GM19468 (cell line): ENCODE results near the gene ANXA4.

ENCODE experiments used
- ATAC-seq: cut with Tn5 transposase; IDR thresholded peaks from one replicate; pipeline ENCODE4 v1.9.1; 2021; ENCODE audit warnings: mild to moderate bottlenecking, moderate library complexity, moderate number of reproducible peaks; ENCODE audit not compliant: unreplicated experiment; ENCODE audit errors: extremely low read depth

ANXA4 gene

DNA sequence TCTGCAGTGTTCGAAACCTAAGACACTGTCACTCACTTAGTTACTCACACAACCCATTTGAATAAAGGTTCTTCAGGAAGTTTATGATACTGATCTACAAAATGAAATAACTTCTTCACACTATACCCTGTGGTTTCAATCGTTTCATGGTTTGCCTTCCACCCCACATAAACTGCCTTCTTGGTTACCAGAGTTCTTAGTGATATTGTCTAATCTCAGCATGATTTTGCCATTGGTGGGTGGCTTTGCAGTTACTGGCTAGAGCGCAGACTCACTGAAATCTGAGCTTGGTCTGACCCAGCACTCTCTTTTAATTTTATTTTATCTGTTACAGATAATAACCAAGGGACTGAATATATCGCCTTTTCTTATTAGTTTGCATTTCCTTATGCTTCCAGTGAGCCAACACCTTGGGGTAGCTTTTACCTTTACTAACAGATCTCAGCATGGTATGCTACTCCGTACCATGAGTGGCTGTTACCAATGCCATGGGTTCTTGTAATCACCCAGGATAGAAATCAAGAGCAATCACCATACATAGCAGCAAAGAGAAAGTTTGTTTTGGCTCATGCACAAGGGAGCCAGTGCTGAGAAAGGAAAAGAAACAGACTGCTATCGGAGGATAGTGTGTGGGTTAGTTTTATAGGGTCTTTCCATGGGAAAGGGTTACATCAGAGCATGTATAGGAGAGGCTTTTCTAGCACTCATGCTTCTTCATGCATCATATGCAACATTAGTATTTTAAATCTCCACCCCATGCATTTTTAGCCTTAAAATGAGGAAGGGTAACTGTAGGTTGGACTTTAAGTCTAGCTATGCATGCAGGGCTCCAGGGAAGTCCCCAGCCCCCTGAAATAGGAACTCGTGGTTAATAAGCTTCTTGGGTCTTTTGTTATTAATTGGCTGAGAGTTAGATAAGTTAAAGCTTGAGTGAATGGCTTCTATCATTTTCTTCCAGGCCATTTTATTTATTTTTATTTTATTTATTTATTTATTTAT is 33.3 kb downstream of the ANXA4 start:
- peak; percentile 14 for ATAC-seq

- ATAC-seq: no peak
These were observed 35.2 kb downstream of the ANXA4 start for GRCh38 chr2:69776886-69777785.

GRCh38 chr2:69777786-69778105 is 35.8 kb downstream of the ANXA4 start:
- ATAC-seq: no peak

DNA sequence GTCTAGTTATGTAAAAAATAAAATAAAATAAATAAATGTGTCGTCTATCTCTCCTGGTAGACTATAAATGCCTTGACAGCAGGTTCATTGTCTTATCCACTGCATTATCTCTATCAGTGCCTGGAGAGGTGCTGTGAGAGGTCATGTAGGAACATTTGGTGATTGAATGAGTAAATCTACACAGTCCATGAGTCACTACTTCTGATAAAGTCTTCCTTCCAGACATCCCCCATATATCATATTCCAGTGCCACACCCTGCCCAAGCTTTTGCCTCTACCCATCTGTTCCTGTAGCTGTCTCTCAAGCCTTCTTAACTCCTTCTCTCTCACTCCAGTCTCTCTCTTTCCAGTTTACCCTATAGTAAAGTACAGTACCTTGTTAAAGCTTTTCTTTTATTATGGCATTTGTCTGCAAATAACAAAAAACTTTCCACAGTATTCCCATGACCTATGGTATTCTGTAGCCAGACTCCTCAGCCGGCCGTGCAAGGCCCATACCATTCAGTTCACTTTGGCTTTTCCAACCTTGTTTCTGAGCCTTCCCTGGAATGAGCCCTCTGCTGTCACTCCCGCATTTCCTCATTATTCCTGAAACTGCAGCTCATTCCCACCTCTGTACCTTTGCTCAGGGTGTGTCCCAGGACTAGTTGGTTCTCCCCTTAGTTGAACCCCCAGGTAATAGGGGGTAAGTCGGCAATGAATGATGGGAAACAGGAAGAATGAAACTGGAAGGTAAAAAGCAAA is 37.5 kb downstream of the ANXA4 start:
- no peak for ATAC-seq

GRCh38 chr2:69780921-69781320 is 39.0 kb downstream of the ANXA4 start:
- ATAC-seq: peak; percentile 11

DNA sequence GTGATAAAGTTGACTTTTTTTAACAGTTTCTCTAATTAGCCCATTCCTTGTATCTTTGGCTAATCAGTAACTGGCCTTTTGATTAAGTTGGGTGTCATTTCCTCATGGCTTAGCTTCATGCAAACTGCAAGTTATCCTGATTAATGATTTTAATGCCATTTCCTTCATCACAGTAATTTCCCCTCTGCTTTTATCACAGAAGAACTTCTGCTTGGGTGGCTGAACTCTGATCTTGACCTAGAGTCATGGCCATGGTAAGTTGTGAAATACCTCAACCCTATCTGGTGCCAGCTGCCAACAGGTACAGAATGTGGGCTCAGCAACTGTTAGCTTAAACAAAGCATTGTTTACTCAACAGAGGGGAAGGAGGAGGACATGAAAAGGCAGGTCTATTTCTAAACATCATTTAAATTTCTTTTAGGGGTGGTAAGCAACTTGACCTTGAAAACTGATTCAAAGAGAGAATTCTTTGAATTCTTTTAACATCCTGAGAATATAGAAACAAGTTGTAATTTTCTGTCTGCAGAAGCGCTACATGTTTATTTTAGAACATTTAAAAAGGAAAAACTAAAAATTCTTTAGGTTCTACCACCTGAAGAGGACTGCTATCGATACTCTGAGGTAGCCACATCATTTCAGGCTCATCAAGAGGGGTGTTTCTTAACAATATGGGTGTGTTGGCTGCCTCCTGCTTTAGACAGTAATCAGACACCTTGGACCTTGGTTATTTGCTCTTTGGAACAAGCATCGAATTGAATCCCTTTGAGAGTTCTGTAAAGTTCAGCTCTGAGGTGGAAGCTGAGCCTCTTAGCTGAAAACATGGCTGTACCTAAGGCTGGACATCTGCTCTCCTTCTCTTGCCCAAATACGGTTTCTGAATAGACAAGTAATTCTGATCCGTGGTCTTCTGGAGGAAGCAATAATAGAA is 39.7 kb downstream of the ANXA4 start:
- ATAC-seq: peak; percentile 59

DNA sequence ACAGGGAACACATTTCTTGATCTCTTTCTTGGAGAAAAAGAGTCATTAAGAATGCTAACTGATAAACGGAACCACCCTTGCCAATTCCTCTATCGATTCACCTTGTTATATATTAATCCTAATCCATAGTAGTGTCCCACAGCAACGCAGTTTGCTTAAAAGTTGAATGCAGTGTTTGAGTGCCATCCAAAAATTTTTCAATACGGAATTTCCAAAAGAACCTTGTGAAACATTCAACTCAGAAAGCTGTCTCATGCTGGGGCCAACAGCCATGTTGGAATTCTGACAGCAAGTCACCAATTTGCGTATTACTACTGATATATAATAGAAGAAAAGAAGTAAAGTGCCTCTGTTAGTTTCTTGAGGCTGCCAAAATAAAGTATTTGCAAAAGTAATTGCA is 42.3 kb downstream of the ANXA4 start:
- no peak for ATAC-seq

DNA sequence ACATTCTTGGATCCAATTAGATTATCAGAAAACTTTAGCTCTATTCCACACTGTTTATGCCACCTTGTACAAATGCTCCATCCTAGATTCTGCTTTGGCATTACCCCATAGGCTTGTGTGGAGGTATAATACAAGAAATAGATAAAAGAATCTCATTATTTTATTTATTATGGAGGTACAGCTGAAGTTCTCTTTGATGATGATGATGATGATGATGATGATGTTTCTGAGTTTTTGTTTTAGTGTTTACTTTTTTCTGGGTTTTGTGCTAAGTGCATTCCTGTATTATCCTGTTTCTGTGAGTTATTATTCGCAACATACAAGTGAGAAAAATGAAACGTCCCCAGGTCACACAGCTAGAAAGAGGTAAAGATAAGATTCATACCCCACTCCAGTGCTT is 43.4 kb downstream of the ANXA4 start:
- ATAC-seq: no peak

DNA sequence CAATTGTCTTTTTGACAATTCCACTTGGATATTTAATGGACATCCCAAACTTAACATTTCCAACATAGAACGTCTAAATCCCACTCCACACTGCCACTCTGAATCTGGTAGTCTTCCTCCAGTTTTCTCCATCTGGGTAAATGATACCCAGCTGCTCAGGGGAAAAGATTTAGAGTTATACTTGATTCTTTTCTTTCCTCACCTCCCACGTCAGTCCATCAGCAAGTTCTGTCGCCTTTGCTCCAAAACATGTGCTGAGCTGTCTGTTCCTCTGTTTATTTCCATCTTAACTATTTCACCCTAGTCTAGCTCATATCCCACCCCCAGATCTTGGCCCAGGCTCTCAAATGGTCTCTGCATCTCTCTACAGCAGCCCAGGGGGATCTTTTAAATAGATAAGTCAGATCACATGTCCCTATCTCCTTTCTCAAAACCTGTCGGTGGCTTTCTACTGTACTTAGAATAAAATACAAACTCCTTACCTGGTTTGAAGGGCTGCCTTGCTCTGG is 44.2 kb downstream of the ANXA4 start:
- ATAC-seq: no peak

DNA sequence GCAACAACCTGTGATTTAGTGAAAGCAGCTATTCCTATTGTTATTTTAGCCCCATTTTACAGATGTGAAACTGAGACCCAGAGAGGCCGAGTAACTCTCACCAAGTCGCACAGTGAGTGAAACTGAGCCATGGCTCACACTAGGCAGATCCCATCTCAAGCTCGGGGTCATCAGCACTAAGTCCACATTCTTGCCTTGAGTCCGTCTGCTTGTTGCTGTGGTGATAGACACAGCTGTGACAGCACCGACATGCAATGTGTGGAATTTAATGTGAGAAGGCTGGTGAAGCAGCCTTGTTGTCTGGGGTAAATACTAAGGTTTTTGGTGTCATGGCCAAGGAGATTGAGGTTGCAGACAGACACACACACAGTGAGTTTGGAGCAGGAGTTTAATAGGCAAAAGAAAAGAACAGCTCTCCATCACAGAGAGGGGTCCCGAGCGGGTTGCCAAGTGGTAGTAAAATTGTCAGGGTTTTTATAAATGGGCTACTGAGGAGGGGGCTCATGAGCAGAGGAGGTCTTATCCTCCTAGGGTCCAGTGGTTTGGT is 47.3 kb downstream of the ANXA4 start:
- ATAC-seq: peak; percentile 22

DNA sequence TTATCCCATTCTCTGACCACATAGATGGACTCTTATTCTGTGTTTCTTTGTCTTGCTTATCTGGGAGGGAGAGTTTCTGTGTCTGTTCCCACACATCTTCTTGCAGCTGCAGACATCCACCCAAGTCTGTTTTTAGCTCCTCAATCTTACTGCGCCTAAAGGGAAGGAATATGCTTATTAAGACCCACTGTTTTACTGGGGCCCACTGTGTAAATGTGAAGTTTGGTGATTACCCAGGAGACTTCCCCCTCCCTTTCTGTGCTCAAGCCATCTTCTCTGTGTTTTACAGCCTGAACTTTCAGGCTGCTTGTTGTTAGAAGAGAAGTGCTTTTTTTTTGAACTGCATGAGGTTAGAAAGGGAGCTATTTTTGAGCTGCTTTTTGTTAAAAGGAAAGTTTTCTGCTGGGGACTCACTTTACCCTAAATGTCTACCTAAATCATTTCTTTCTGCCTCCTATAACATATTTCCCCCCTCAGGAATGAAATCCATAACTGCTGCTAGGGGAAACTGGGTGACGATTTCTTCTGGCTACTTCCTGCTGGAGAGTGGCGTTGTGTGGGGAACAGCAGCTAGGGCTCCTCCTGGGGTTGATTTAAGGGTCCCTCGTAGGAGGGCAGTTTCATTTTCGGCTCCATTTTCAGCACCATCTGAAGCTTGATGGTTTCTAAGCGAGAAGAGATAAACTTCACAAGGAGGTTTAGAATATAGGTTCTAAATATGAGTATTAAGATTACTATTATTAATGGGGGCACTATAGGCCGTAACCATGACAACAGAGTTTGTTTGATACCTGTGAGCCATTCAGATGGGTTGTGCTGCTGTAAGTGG is 48.1 kb downstream of the ANXA4 start:
- ATAC-seq: no peak

DNA sequence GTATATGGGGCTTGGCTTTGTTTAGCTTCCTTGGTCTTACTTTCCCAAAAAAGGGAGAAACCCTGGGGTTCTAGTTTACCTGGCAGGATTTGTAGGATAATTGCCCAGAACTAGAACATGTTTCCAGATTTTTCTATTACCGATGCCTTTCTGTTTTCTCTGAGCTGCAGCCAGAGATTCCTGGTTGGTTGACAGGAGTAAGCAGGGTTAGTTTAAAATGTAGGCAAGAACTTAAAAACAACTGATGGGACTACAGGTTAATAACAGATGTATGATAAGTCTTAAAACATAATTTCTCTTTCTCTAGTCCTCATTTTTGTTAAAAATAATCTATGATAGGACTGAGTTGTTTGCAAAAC is 48.6 kb downstream of the ANXA4 start:
- ATAC-seq: no peak

GRCh38 chr2:69791045-69791444 is 49.1 kb downstream of the ANXA4 start:
- ATAC-seq: no peak

DNA sequence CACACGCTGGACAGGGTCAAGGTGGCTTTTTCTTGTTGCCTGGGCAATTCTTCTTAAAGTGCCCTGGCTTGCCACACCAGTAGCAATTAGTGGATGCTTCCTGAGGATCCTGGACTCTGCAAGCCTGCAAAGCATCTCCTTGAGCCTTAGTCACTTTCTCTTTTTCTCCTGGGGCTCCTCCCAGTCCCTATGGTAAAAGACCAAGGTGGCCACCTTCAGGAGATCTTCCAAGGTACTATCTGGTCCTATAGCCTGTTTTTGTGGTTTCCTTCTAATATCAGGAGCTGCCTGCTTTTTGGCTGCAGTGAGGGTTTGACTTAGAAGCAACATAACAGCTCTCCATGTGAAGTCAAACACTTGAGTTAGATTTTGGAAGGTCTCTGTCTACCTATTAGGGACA is 54.2 kb downstream of the ANXA4 start:
- ATAC-seq: no peak

DNA sequence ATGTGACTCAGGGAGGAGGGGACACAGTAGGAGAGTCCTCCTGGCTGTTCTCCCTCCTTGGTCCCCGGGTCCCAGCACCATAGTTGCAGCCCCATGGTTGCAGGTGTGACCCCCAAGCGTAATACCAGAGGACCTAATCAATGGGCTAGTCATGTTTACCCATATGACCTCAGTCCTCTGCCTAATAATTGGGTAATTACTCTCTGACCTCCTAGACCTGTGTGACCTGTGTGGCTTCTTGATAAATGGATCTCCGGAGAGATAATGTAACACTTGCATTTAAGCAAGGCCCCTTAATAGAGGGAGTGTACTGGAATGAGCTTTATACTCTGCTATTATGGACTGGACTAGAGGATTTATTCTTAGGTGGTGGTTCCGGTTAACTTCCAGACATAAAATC is 55.3 kb downstream of the ANXA4 start:
- ATAC-seq: no peak

DNA sequence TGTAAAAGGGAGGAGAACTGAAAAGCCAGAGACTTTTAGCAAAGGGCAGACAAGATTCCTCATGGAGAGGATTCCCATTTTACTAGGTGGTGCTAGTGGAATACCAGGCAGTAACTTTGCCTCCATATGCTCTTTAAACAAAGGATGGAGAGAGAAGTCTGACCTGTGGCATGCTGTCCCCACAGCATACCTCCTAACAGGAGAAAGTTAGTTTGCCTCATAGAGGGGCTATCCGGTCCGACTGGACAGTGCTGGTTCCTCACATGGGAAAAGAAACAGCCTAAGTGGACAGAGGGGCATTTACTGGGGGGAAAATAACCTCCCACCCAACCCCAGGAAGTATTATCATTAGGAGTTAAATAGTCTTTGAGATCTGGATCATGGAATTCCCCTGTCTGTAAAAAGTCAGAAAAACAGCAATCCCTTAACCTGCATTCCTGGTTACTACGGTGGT is 55.9 kb downstream of the ANXA4 start:
- ATAC-seq: no peak

DNA sequence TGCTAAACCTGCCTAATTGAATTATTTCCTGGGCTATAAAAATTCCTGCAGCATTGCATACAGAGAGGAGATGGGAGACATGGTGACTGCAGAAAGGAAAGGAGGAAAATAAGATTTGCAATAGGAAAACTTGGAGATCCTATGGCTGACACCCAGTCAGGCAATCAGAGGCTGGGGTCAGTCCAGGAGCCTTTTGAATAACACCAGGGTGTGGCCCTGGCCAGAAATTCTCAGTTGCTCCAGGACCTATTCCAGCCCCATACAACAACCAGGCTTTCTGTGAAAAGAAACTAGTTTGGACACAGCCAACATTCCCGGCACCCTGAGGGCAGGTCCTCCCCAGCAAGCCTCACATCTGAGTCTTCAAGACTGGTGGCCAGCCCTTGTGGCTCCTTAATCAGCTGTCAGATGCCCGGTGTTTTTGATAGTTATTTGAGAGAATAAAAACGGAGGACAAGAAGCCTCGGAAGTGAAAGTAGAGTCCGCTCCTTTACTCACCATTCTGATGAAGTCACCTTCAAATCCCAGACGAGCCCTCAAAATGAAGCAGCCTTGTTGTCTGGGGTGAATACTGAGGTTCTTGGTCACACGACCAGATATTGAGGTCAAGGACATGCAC is 56.5 kb downstream of the ANXA4 start:
- no peak for ATAC-seq
